Ovary (tissue), 3 donors: ENCODE results near the gene NDUFV1.

Experiments used
- POLR2A ChIP-seq: fragments of 450-650 bp; IDR thresholded peaks from one replicate; pipeline ENCODE4 v1.6.1; 2017; ENCODE audit warnings: antibody characterized with exemption, mild to moderate bottlenecking, moderate library complexity
- TF ChIP-seq, protein P1 (sequence below), 3 donors: fragments of 450-650 bp in 2 of 3; fragments of 200-600 bp in 1 of 3; IDR thresholded peaks; one replicate each; pipeline versions ENCODE4 v1.5.1 to v1.8.0; 2016 to 2022; ENCODE audit warnings: antibody characterized with exemption in 3 of 3, mild to moderate bottlenecking in 1 of 3
- donor health status: DM: no; HTN: no; CAD: no.

DNA sequence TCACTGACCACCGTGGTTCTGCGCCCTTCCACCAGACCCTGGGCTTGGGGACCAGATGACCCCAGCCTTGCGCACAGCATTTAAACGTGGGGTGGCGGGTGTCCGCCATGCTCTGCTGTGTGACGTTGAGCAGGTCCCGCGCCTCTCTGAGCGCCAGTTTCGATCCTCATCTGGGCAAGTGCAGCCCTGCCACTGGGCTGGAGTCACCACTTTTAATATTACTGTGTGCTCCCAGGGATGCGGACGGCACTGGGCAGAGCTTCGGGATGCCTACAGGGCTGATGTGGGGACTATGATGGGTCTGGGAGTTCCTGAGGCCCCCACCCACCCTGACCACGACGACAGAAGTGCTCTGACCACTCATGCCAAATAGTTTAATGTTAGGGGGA is 24.2 kb downstream of the NDUFV1 start:
- TF ChIP-seq, protein P1, sequence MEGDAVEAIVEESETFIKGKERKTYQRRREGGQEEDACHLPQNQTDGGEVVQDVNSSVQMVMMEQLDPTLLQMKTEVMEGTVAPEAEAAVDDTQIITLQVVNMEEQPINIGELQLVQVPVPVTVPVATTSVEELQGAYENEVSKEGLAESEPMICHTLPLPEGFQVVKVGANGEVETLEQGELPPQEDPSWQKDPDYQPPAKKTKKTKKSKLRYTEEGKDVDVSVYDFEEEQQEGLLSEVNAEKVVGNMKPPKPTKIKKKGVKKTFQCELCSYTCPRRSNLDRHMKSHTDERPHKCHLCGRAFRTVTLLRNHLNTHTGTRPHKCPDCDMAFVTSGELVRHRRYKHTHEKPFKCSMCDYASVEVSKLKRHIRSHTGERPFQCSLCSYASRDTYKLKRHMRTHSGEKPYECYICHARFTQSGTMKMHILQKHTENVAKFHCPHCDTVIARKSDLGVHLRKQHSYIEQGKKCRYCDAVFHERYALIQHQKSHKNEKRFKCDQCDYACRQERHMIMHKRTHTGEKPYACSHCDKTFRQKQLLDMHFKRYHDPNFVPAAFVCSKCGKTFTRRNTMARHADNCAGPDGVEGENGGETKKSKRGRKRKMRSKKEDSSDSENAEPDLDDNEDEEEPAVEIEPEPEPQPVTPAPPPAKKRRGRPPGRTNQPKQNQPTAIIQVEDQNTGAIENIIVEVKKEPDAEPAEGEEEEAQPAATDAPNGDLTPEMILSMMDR (IDR thresholded peaks at IDR 0.05): peak in 1 of 3 donors; percentile 7
- no peak for TF ChIP-seq POLR2A
